ENCODE data around the gene MGAT5B. TPM values are rescaled to one million over a fixed set of nuclear protein-coding genes. Genes with fewer than 3 reads are reported as not detected.

The MGAT5B gene
- total and polyA plus RNA-seq, 2 of the 13 experiments (the other 11 are each of a cell fraction or from before 2014, with no cell fraction given), result 0.07 to 0.13 TPM

DNA sequence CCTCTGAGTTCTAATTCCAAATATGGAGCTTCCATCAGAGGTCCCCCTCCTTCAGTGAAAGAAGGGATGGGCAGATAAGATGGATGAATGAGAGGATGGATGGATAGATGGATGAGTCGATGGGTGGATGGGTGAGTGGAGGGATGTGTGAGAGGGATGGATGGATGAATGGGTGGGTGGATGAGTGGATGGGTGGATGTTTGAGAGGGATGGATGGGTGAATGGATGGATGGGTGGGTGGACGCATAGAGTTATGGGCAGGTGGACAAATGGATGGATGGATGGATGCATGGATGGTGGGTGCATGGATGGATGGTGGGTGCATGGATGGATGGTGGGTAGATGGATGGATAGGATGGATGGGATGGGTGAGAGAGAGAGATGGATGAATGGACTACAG, 69.0 kb downstream of the MGAT5B start (continued):
- TF ChIP-seq, protein P1, sequence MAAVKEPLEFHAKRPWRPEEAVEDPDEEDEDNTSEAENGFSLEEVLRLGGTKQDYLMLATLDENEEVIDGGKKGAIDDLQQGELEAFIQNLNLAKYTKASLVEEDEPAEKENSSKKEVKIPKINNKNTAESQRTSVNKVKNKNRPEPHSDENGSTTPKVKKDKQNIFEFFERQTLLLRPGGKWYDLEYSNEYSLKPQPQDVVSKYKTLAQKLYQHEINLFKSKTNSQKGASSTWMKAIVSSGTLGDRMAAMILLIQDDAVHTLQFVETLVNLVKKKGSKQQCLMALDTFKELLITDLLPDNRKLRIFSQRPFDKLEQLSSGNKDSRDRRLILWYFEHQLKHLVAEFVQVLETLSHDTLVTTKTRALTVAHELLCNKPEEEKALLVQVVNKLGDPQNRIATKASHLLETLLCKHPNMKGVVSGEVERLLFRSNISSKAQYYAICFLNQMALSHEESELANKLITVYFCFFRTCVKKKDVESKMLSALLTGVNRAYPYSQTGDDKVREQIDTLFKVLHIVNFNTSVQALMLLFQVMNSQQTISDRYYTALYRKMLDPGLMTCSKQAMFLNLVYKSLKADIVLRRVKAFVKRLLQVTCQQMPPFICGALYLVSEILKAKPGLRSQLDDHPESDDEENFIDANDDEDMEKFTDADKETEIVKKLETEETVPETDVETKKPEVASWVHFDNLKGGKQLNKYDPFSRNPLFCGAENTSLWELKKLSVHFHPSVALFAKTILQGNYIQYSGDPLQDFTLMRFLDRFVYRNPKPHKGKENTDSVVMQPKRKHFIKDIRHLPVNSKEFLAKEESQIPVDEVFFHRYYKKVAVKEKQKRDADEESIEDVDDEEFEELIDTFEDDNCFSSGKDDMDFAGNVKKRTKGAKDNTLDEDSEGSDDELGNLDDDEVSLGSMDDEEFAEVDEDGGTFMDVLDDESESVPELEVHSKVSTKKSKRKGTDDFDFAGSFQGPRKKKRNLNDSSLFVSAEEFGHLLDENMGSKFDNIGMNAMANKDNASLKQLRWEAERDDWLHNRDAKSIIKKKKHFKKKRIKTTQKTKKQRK (IDR thresholded peaks at IDR 0.05; ENCODE audit: low read length), result no peak
- TF ChIP-seq NCOA2 (CRISPR knock-in tag; IDR thresholded peaks at IDR 0.05), result no peak

DNA sequence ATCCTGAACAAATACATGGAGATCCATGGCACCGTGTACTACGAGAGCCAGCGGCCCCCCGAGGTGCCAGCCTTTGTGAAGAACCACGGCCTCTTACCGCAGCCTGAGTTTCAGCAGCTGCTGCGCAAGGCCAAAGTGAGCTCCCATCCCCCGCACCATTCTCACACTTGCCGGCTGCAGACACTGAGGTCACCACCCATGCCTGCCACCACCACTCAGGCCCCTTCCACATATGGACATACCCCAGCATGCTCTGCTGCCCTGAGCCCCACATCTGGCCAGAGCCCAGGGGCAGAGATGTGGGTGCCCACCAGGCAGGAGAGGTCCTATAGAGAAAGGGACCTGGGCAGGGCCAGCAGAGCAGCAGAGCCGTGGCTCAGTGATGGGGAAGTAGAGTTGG, 69.8 kb downstream of the MGAT5B start:
- Histone ChIP-seq H3K9me3 (ENCODE audit: low read length) (no peaks in the 10 kb centered on the region), H3K4me3 (replicated peaks in 1 of 3; ENCODE audit: insufficient read depth in 1 of 3, low read depth in 2 of 3, low read length in 3 of 3) (no peak overlapping the region), H4K20me1 (ENCODE audit: insufficient read depth, low read length) (peaks cover 4% of the 10 kb centered on the region; the same call in 1 of the 2 replicates), H3K4me1 (ENCODE audit: insufficient read depth, low read length) (peaks cover 9% of the 10 kb centered on the region), H3K36me3 (replicated peaks in 1 of 2; ENCODE audit: control insufficient read depth in 1 of 2, insufficient read depth in 2 of 2, low read length in 2 of 2) (no peaks in the 10 kb centered on the region; a peak in 1 of 5 replicates), H3K79me2 (ENCODE audit: insufficient read depth, low read length) (no peaks in the 10 kb centered on the region), H3K4me2 (ENCODE audit: low read depth, low read length) (no peak overlapping the region), H2AFZ (ENCODE audit: low read length) (no peak overlapping the region), H3K27ac (ENCODE audit: extremely low read length, insufficient read depth, low read length) (no peak overlapping the region), H3K9ac (ENCODE audit: insufficient read depth, low read depth, low read length) (no peak overlapping the region), H3K27me3 (ENCODE audit: control insufficient read depth in 1 of 2, insufficient read depth in 2 of 2, low read length in 2 of 2) (peaks cover 13 to 40% of the 10 kb centered on the region in 2 experiments)
- TF ChIP-seq, protein P2, sequence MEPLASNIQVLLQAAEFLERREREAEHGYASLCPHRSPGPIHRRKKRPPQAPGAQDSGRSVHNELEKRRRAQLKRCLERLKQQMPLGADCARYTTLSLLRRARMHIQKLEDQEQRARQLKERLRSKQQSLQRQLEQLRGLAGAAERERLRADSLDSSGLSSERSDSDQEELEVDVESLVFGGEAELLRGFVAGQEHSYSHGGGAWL (CRISPR knock-in tag; IDR thresholded peaks at IDR 0.05), result no peak
- TF ChIP-seq ZNF841 (CRISPR knock-in tag; IDR thresholded peaks at IDR 0.05; ENCODE audit: borderline replicate concordance), result no peak
- TF ChIP-seq XBP1 (CRISPR knock-in tag; IDR thresholded peaks at IDR 0.05), result no peak
- TF ChIP-seq, protein P3, sequence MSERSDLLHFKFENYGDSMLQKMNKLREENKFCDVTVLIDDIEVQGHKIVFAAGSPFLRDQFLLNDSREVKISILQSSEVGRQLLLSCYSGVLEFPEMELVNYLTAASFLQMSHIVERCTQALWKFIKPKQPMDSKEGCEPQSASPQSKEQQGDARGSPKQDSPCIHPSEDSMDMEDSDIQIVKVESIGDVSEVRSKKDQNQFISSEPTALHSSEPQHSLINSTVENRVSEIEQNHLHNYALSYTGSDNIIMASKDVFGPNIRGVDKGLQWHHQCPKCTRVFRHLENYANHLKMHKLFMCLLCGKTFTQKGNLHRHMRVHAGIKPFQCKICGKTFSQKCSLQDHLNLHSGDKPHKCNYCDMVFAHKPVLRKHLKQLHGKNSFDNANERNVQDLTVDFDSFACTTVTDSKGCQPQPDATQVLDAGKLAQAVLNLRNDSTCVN (CRISPR knock-in tag; IDR thresholded peaks at IDR 0.05; ENCODE audit: borderline replicate concordance), result no peak
- no peak for TF ChIP-seq ARNT (IDR thresholded peaks at IDR 0.05)
- TF ChIP-seq, protein P4, sequence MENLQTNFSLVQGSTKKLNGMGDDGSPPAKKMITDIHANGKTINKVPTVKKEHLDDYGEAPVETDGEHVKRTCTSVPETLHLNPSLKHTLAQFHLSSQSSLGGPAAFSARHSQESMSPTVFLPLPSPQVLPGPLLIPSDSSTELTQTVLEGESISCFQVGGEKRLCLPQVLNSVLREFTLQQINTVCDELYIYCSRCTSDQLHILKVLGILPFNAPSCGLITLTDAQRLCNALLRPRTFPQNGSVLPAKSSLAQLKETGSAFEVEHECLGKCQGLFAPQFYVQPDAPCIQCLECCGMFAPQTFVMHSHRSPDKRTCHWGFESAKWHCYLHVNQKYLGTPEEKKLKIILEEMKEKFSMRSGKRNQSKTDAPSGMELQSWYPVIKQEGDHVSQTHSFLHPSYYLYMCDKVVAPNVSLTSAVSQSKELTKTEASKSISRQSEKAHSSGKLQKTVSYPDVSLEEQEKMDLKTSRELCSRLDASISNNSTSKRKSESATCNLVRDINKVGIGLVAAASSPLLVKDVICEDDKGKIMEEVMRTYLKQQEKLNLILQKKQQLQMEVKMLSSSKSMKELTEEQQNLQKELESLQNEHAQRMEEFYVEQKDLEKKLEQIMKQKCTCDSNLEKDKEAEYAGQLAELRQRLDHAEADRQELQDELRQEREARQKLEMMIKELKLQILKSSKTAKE (CRISPR knock-in tag; IDR thresholded peaks at IDR 0.05; ENCODE audit: borderline replicate concordance), result no peak
- TF ChIP-seq DR1 (CRISPR knock-in tag; IDR thresholded peaks at IDR 0.05), result no peak
- no peak for TF ChIP-seq ZFP36L1 (CRISPR knock-in tag; IDR thresholded peaks at IDR 0.05)
- no peak for TF ChIP-seq CREB1 (IDR thresholded peaks at IDR 0.05)
- TF ChIP-seq CREB1 (CRISPR knock-in tag; IDR thresholded peaks at IDR 0.05), result no peak
- no peak for TF ChIP-seq HES4 (CRISPR knock-in tag; IDR thresholded peaks at IDR 0.05; ENCODE audit: borderline replicate concordance)
- TF ChIP-seq, protein P5, sequence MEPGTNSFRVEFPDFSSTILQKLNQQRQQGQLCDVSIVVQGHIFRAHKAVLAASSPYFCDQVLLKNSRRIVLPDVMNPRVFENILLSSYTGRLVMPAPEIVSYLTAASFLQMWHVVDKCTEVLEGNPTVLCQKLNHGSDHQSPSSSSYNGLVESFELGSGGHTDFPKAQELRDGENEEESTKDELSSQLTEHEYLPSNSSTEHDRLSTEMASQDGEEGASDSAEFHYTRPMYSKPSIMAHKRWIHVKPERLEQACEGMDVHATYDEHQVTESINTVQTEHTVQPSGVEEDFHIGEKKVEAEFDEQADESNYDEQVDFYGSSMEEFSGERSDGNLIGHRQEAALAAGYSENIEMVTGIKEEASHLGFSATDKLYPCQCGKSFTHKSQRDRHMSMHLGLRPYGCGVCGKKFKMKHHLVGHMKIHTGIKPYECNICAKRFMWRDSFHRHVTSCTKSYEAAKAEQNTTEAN (CRISPR knock-in tag; conservative IDR thresholded peaks at IDR 0.05), result no peak
- TF ChIP-seq ZNF891 (CRISPR knock-in tag; IDR thresholded peaks at IDR 0.05), result no peak
- 26% methylated on average over 10 of the region's 10 CpGs for WGBS (ENCODE audit: low lambda C conversion rate)
- no peak for DNase-seq (ENCODE audit: low spot score)
- ATAC-seq, result no peak
- FAIRE-seq, result no peak
- BruUV-seq (replicated peaks), result no TSS peak
- POLR2A ChIA-PET, result no interaction called here
- intact Hi-C loops (cut with micrococcal nuclease; ENCODE audit: unreplicated experiment) (no loop called here), in situ Hi-C loops (cut with HindIII; ENCODE audit: extremely low pct_ligation_motif_present, low pct_unique_long_range_greater_than_20kb) (no loop called here)
- CTCF ChIA-PET (ENCODE audit: low intra/inter-chr PET ratio, low total read pairs), result no interaction called here

Measured in HepG2 (cell line).